Activated T-helper 1 cell treated with Interleukin-2 at 50 U/mL for 16 hours (primary cell): ENCODE data around the gene AOAH.
A peak's percentile ranks its signal among the peaks of the same experiment; 100 is the strongest.

Experiments
- DNase-seq: peaks from one replicate; pipeline ENCODE4 v3.0.0-alpha.2; 2020; ENCODE audit warnings: low read depth

AOAH gene

GRCh38 chr7:36723951-36724664, at the start of gene AOAH:
Gene AOAH, minus strand, starts transcription at chr7:36724494. Its CDS starts 346 bp downstream, at chr7:36724148.
- peak; percentile 47 for DNase-seq

GRCh38 chr7:36766451-36766850, 42.2 kb upstream of the AOAH start:
- DNase-seq, result no peak

- no peak for DNase-seq
Measured at GRCh38 chr7:36765605-36766004, 41.3 kb upstream of the AOAH start.

GRCh38 chr7:36764929-36765328, 40.6 kb upstream of the AOAH start:
- no peak for DNase-seq

GRCh38 chr7:36763132-36763816, 39.0 kb upstream of the AOAH start:
- DNase-seq, result no peak

- DNase-seq, result no peak
Measured at GRCh38 chr7:36762394-36762793, 38.1 kb upstream of the AOAH start.

- no peak for DNase-seq
Measured at GRCh38 chr7:36761835-36762234, 37.5 kb upstream of the AOAH start.

GRCh38 chr7:36760856-36761762, 36.8 kb upstream of the AOAH start:
- no peak for DNase-seq

- DNase-seq, result no peak
Measured at GRCh38 chr7:36758879-36759278, 34.6 kb upstream of the AOAH start.

GRCh38 chr7:36755484-36755883, 31.2 kb upstream of the AOAH start:
- no peak for DNase-seq

- no peak for DNase-seq
Measured at GRCh38 chr7:36752026-36752711, 27.9 kb upstream of the AOAH start.

- no peak for DNase-seq
Measured at GRCh38 chr7:36750451-36750850, 26.2 kb upstream of the AOAH start.

- no peak for DNase-seq
Measured at GRCh38 chr7:36749282-36749960, 25.1 kb upstream of the AOAH start.

- DNase-seq, result no peak
Measured at GRCh38 chr7:36748017-36748487, 23.8 kb upstream of the AOAH start.

GRCh38 chr7:36747280-36748016, 23.2 kb upstream of the AOAH start:
- no peak for DNase-seq

- no peak for DNase-seq
Measured at GRCh38 chr7:36746347-36746746, 22.1 kb upstream of the AOAH start.

GRCh38 chr7:36742911-36743775, 18.8 kb upstream of the AOAH start:
- no peak for DNase-seq

- no peak for DNase-seq
Measured at GRCh38 chr7:36741866-36742265, 17.6 kb upstream of the AOAH start.

GRCh38 chr7:36739351-36739750, 15.1 kb upstream of the AOAH start:
- no peak for DNase-seq

GRCh38 chr7:36736899-36737211, 12.6 kb upstream of the AOAH start:
- DNase-seq, result no peak
